B cell (primary cell): ENCODE data around the gene ULK1. TPM values are rescaled to one million over a fixed set of nuclear protein-coding genes. Genes with fewer than 3 reads are reported as not detected.
"Not testable (repeated sequence)": the region's sequence is repeated elsewhere in the genome, so short reads cannot be mapped to it uniquely, and the experiment has no call there.

Source experiments
- ATAC-seq: fragments of 200-7000 bp; cut with Tn5 transposase; one replicate; pipeline ENCODE4 v1.10.0; 2021; ENCODE audit warnings: low read depth, mild to moderate bottlenecking, moderate number of reproducible peaks, moderate library complexity
- CTCF ChIA-PET: fragments of 350-600 bp; sonication (Branson Sonifier 250); formaldehyde crosslinking; loops from one replicate; lab custom pipeline; 2021; ENCODE audit warnings: antibody characterized with exemption, inconsistent platforms; lab: Charles Lee
- POLR2A ChIA-PET: fragments of 350-600 bp; sonication (Branson Sonifier 250); formaldehyde crosslinking; loops from one replicate; lab custom pipeline; 2021; ENCODE audit warnings: antibody characterized with exemption; lab: Charles Lee
- DNase-seq: peaks from one replicate; pipeline ENCODE4 v3.0.0; 2013
- H2AFZ ChIP-seq: 2 replicates; pipeline ENCODE4 v1.6.1; 2012; ENCODE audit warnings: mild to moderate bottlenecking, low read depth, low read length; ENCODE audit not compliant: insufficient read depth, poor library complexity, severe bottlenecking
- H3K27ac ChIP-seq, 2 donors: 1 replicate in 1 of 2; 2 replicates in 1 of 2; pipeline ENCODE4 v1.5.1; 2012 to 2013; ENCODE audit warnings: low read length in 2 of 2, mild to moderate bottlenecking in 2 of 2, moderate library complexity in 1 of 2
- H3K27me3 ChIP-seq, 4 experiments: fragments of 200-600 bp in 1 of 4; sonication (generic) in 1 of 4; replicated peaks in 1 of 4; 1 replicate in 2 of 4; 2 replicates in 2 of 4; pipeline versions ENCODE4 v1.6.1 to v1.7.0; 2013 to 2016; ENCODE audit warnings: low read length in 3 of 4, mild to moderate bottlenecking in 2 of 4, mixed read lengths in 1 of 4, moderate library complexity in 1 of 4; ENCODE audit not compliant: insufficient read depth in 4 of 4, control insufficient read depth in 3 of 4; ENCODE audit errors: control extremely low read depth in 1 of 4
- H3K36me3 ChIP-seq, 2 experiments: replicated peaks in 1 of 2; 1 replicate in 1 of 2; 2 replicates in 1 of 2; pipeline versions ENCODE4 v1.6.1 to v1.7.1; 2013; ENCODE audit warnings: low read length in 1 of 2; ENCODE audit not compliant: insufficient read depth in 2 of 2, control insufficient read depth in 1 of 2; ENCODE audit errors: control extremely low read depth in 1 of 2, extremely low read depth in 1 of 2
- H3K4me1 ChIP-seq, 2 donors: fragments of 200-600 bp in 1 of 2; sonication (generic) in 1 of 2; 1 replicate in 1 of 2; 2 replicates in 1 of 2; pipeline versions ENCODE4 v1.5.1 to v1.6.1; 2013 to 2017; ENCODE audit warnings: low read length in 2 of 2; ENCODE audit not compliant: control insufficient read depth in 2 of 2, insufficient read depth in 2 of 2
- H3K4me2 ChIP-seq: replicated peaks from 2 replicates; pipeline ENCODE3; 2012; ENCODE audit warnings: mild to moderate bottlenecking, low read depth, low read length; ENCODE audit not compliant: poor library complexity, severe bottlenecking
- H3K4me3 ChIP-seq, 5 experiments: fragments of 200-600 bp in 1 of 5; sonication (generic) in 1 of 5; 1 replicate in 3 of 5; 2 replicates in 2 of 5; pipeline versions ENCODE4 v1.5.1 to v1.7.0; 2011 to 2016; ENCODE audit warnings: low read length in 4 of 5, mild to moderate bottlenecking in 4 of 5, low read depth in 2 of 5, control low read depth in 1 of 5, moderate library complexity in 1 of 5; ENCODE audit not compliant: insufficient read depth in 1 of 5; ENCODE audit errors: control extremely low read depth in 1 of 5, extremely low read depth in 1 of 5
- H3K79me2 ChIP-seq: fragments of 200-600 bp; sonication (generic); one replicate; pipeline ENCODE4 v1.6.0; 2016; ENCODE audit warnings: low read length; ENCODE audit not compliant: control insufficient read depth, insufficient read depth
- H3K9ac ChIP-seq: fragments of 200-600 bp; sonication (generic); 2 replicates; pipeline ENCODE4 v1.6.1; 2017; ENCODE audit warnings: mild to moderate bottlenecking, low read length, moderate library complexity
- H3K9me3 ChIP-seq, 3 donors: one replicate each; pipeline versions ENCODE4 v1.6.1 to v1.7.1; 2013; ENCODE audit warnings: low read length in 2 of 3; ENCODE audit not compliant: control insufficient read depth in 2 of 3, insufficient read depth in 1 of 3; ENCODE audit errors: control extremely low read depth in 1 of 3
- H4K20me1 ChIP-seq: 2 replicates; pipeline ENCODE4 v1.6.0; 2012; ENCODE audit warnings: mild to moderate bottlenecking, low read length; ENCODE audit not compliant: insufficient read depth, control insufficient read depth, poor library complexity, severe bottlenecking
- H3K27ac Mint-ChIP-seq: one replicate; pipeline ENCODE4 v1.8.0; 2021; ENCODE audit warnings: mixed read lengths
- H3K27me3 Mint-ChIP-seq: one replicate; pipeline ENCODE4 v1.8.0; 2021; ENCODE audit warnings: mixed read lengths
- H3K4me1 Mint-ChIP-seq: one replicate; pipeline ENCODE4 v1.8.0; 2021; ENCODE audit warnings: mixed read lengths
- H3K4me3 Mint-ChIP-seq: one replicate; pipeline ENCODE4 v1.8.0; 2021; ENCODE audit warnings: mixed read lengths
- H3K9me3 Mint-ChIP-seq: one replicate; pipeline ENCODE4 v1.8.0; 2022; ENCODE audit warnings: mixed read lengths; ENCODE audit not compliant: insufficient read depth
- EZH2 ChIP-seq: IDR thresholded peaks from 2 replicates; pipeline ENCODE4 v1.6.1; 2012; ENCODE audit warnings: borderline replicate concordance, low read depth, mild to moderate bottlenecking, moderate library complexity, low read length; ENCODE audit not compliant: insufficient read depth, poor library complexity, severe bottlenecking
- WGBS: methylation state at CpG from one replicate; pipeline ENCODE4 v1.1.5; 2013; ENCODE audit warnings: missing lambda C conversion rate; ENCODE audit not compliant: insufficient coverage; 5-methylcytosine and 5-hydroxymethylcytosine counted together
- intact Hi-C: fragments of 100-400 bp; cut with micrococcal nuclease; formaldehyde crosslinking; loops from one replicate; pipeline ENCODE4 v1.10.0; 2022
- polyA plus RNA-seq: library from polyadenylated mRNA; depleted of rRNA; stranded (reverse); fragments of >200 nt; gene quantifications from 2 replicates; pipeline ENCODE4 v1.2.3, GENCODE V29; 2012
- total RNA-seq, 2 donors: library from RNA; stranded (reverse); fragments of 120-200 nt in 1 of 2; gene quantifications; 1 replicate in 1 of 2; 2 replicates in 1 of 2; pipeline versions ENCODE4 v1.2.3 to v1.2.4, GENCODE V29; 2013 to 2022
- TF ChIP-seq, protein P1 (sequence below): fragments of 200-600 bp; IDR thresholded peaks from one replicate; pipeline ENCODE4 v1.8.0; 2022; ENCODE audit warnings: antibody characterized with exemption, mild to moderate bottlenecking

Gene ULK1
- total and polyA plus RNA-seq, 2 donors (not counting 1 experiment from before 2014, with no cell fraction given), result 38.9 to 59.5 TPM

DNA sequence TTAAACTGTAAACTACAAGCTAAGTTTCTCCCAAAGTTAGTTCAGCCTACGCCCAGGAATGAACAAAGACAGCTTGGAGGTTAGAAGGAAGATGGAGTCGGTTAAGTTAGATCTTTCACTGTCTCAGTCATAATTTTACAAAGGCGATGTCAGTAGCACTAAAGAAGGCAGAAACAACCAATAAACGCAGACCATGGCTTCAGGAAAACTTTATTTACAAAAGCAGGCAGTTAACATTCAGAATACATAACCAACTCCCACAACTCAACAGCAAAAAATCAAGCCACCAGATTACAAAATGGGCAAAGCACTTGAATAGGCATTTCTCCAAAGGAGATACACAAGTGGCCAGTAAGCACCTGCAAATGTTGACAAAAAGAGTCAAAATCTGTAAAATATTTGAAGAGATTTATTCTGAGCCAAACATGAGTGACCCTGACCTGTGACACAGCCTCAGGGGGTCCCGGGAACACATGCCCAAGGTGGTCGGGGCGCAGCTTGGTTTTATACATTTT lies 8.8 kb upstream of the ULK1 start:
- CTCF ChIA-PET, result no interaction called here
- H2AFZ ChIP-seq, result no peak overlapping the region

DNA sequence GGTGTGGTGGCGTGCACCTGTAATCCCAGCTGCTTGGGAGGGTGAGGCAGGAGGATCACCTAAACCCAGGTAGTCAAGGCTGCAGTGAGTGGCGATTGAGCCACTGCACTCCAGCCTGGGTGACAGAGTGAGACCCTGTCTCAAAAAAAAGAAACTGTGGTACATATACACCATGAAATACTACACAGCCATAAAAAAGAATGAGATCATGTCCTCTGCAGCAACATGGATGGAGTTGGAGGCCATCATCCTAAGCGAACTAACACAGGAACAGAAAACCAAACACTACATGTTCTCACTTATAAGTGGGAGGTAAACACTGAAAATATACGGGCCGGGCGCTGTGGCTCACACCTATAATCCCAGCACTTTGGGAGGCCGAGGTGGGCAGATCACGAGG lies 2.7 kb upstream of the ULK1 start:
- H3K79me2 ChIP-seq, result peaks cover 15% of the 10 kb centered on the region
- ATAC-seq, H3K4me3 ChIP-seq, H3K9me3 ChIP-seq, H3K27ac ChIP-seq, H3K27me3 ChIP-seq, H3K36me3 ChIP-seq, H3K9me3 Mint-ChIP-seq, H3K27ac Mint-ChIP-seq, H2AFZ ChIP-seq, DNase-seq, H3K4me3 Mint-ChIP-seq, CTCF ChIA-PET, H3K27me3 Mint-ChIP-seq, H3K4me2 ChIP-seq, H3K9ac ChIP-seq: not testable (repeated sequence)
- intact Hi-C loops, result loop anchor here (10.0 kb wide), 1 partner anchor 127 kb away; no protein-coding TSS in a partner anchor
- POLR2A ChIA-PET, result interaction anchor here (0.7 kb wide), 1 partner anchor 1030 kb away, joined by 5 read pairs; no protein-coding TSS in a partner anchor
- peaks cover 13% of the 10 kb centered on the region for H4K20me1 ChIP-seq
- H3K4me1 Mint-ChIP-seq, result peaks cover 10% of the 10 kb centered on the region
- WGBS, result no CpG with 5 or more reads among the region's 8 CpGs
- peaks cover 13 to 22% of the 10 kb centered on the region in 2 donors for H3K4me1 ChIP-seq

More for the DNA sequence above, 8.8 kb upstream of the ULK1 start:
- Histone ChIP-seq H3K4me2 (no peak overlapping the region), H3K27ac (no peak overlapping the region), H3K9me3 (peaks cover 0 to 4% (median 3%) of the 10 kb centered on the region in 3 donors), H3K9ac (no peak overlapping the region), H3K4me1 (peaks cover 0 to 3% of the 10 kb centered on the region in 2 donors), H3K27me3 (no peaks in the 10 kb centered on the region), H4K20me1 (no peaks in the 10 kb centered on the region), H3K79me2 (no peaks in the 10 kb centered on the region), H3K4me3 (no peak overlapping the region), H3K36me3 (no peaks in the 10 kb centered on the region)
- DNase-seq, result no peak
- intact Hi-C loops, result no loop called here
- POLR2A ChIA-PET, result no interaction called here
- peaks cover 6% of the 10 kb centered on the region for H3K9me3 Mint-ChIP-seq
- no peak overlapping the region for H3K4me3 Mint-ChIP-seq
- H3K27ac Mint-ChIP-seq, result no peak overlapping the region
- no peak for ATAC-seq
- peaks cover 10% of the 10 kb centered on the region for H3K27me3 Mint-ChIP-seq
- 85% methylated on average over 3 of the region's 7 CpGs for WGBS
- no peaks in the 10 kb centered on the region for H3K4me1 Mint-ChIP-seq
- TF ChIP-seq, protein P1, sequence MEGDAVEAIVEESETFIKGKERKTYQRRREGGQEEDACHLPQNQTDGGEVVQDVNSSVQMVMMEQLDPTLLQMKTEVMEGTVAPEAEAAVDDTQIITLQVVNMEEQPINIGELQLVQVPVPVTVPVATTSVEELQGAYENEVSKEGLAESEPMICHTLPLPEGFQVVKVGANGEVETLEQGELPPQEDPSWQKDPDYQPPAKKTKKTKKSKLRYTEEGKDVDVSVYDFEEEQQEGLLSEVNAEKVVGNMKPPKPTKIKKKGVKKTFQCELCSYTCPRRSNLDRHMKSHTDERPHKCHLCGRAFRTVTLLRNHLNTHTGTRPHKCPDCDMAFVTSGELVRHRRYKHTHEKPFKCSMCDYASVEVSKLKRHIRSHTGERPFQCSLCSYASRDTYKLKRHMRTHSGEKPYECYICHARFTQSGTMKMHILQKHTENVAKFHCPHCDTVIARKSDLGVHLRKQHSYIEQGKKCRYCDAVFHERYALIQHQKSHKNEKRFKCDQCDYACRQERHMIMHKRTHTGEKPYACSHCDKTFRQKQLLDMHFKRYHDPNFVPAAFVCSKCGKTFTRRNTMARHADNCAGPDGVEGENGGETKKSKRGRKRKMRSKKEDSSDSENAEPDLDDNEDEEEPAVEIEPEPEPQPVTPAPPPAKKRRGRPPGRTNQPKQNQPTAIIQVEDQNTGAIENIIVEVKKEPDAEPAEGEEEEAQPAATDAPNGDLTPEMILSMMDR, result no peak
- TF ChIP-seq EZH2, result no peak
